IMR-90 (cell line): ENCODE data around the gene IL20. TPM values are rescaled to one million over a fixed set of nuclear protein-coding genes. Genes with fewer than 3 reads are reported as not detected.

Experiments used
- ATAC-seq: fragments of 200-7000 bp; cut with Tn5 transposase; 2 replicates; pipeline ENCODE4 v1.9.1; 2020; ENCODE audit warnings: low read depth, mild to moderate bottlenecking, moderate library complexity
- BruUV-seq: library from RNA; stranded (reverse); fragments of 400-500 nt; replicated peaks from 2 replicates; lab custom pipeline; 2021; lab: Mats Ljungman, UMichigan
- CTCF ChIA-PET: fragments of 300-600 bp; formaldehyde crosslinking; extraction: SDS; loops from one replicate; lab custom pipeline; 2021; ENCODE audit warnings: antibody characterized with exemption; lab: Yijun Ruan, JAX
- POLR2A ChIA-PET: fragments of 300-600 bp; sonication (Branson Sonifier 250); formaldehyde crosslinking; loops from one replicate; lab custom pipeline; 2022; ENCODE audit warnings: antibody characterized with exemption; ENCODE audit not compliant: unreplicated experiment; lab: Charles Lee
- DNase-seq: peaks from one replicate; pipeline ENCODE4 v3.0.0; 2013
- H2AFZ ChIP-seq: replicated peaks from 2 replicates; pipeline ENCODE3; 2013; ENCODE audit warnings: low read length, mild to moderate bottlenecking; ENCODE audit not compliant: poor library complexity
- H2AK5ac ChIP-seq: 2 replicates; pipeline ENCODE4 v1.6.1; 2013; ENCODE audit warnings: low read depth, low read length, inconsistent platforms
- H2AK9ac ChIP-seq: replicated peaks from 2 replicates; pipeline ENCODE3; 2013; ENCODE audit warnings: mild to moderate bottlenecking, low read depth, low read length, moderate library complexity; ENCODE audit not compliant: poor library complexity
- H2BK120ac ChIP-seq: 2 replicates; pipeline ENCODE4 v1.6.1; 2013; ENCODE audit warnings: low read depth, low read length, inconsistent platforms
- H2BK15ac ChIP-seq: 3 replicates; pipeline ENCODE4 v1.6.1; 2013; ENCODE audit warnings: low read depth, low read length, inconsistent platforms
- H2BK20ac ChIP-seq: 2 replicates; pipeline ENCODE4 v1.6.1; 2013; ENCODE audit warnings: low read depth, mild to moderate bottlenecking, inconsistent platforms, low read length, moderate library complexity
- H2BK5ac ChIP-seq: 2 replicates; pipeline ENCODE4 v1.6.1; 2013; ENCODE audit warnings: mild to moderate bottlenecking, low read depth, low read length, inconsistent platforms; ENCODE audit not compliant: poor library complexity, severe bottlenecking
- H3K14ac ChIP-seq: replicated peaks from 2 replicates; pipeline ENCODE4 v1.6.1; 2013; ENCODE audit warnings: low read depth, low read length, inconsistent platforms
- H3K18ac ChIP-seq: 2 replicates; pipeline ENCODE4 v1.6.1; 2013; ENCODE audit warnings: low read depth, low read length, control low read depth
- H3K23ac ChIP-seq: 2 replicates; pipeline ENCODE4 v1.6.1; 2013; ENCODE audit warnings: low read depth, low read length, inconsistent platforms
- H3K27ac ChIP-seq: 2 replicates; pipeline ENCODE4 v1.5.1; 2013; ENCODE audit warnings: mild to moderate bottlenecking, control low read depth, low read length; ENCODE audit not compliant: insufficient read depth
- H3K27me3 ChIP-seq: 2 replicates; pipeline ENCODE4 v1.6.1; 2013; ENCODE audit warnings: low read length; ENCODE audit not compliant: control insufficient read depth, insufficient read depth
- H3K36me3 ChIP-seq: 2 replicates; pipeline ENCODE4 v1.6.1; 2013; ENCODE audit warnings: low read length, mixed read lengths; ENCODE audit not compliant: control insufficient read depth, insufficient read depth
- H3K4ac ChIP-seq: 2 replicates; pipeline ENCODE4 v1.6.1; 2013; ENCODE audit warnings: low read depth, low read length, inconsistent platforms
- H3K4me1 ChIP-seq: 2 replicates; pipeline ENCODE4 v1.6.1; 2013; ENCODE audit warnings: low read length, mixed read lengths; ENCODE audit not compliant: control insufficient read depth, insufficient read depth
- H3K4me2 ChIP-seq: 2 replicates; pipeline ENCODE4 v1.6.1; 2013; ENCODE audit warnings: low read depth, mild to moderate bottlenecking, control low read depth, low read length, moderate library complexity
- H3K4me3 ChIP-seq: 2 replicates; pipeline ENCODE4 v1.5.1; 2013; ENCODE audit warnings: low read depth, mild to moderate bottlenecking, control low read depth, low read length, moderate library complexity; ENCODE audit not compliant: insufficient read depth
- H3K56ac ChIP-seq: 2 replicates; pipeline ENCODE4 v1.6.1; 2013; ENCODE audit warnings: low read length, inconsistent platforms; ENCODE audit not compliant: insufficient read depth; ENCODE audit errors: extremely low read depth
- H3K79me1 ChIP-seq, 2 experiments: 2 replicates each; pipeline ENCODE4 v1.6.1; 2013; ENCODE audit warnings: low read length in 2 of 2, inconsistent platforms in 1 of 2, low read depth in 1 of 2
- H3K9ac ChIP-seq: 2 replicates; pipeline ENCODE4 v1.6.1; 2013; ENCODE audit warnings: low read depth, low read length, control low read depth
- H3K9me1 ChIP-seq: 2 replicates; pipeline ENCODE4 v1.6.1; 2013; ENCODE audit warnings: low read length, inconsistent platforms; ENCODE audit not compliant: insufficient read depth
- H3K9me3 ChIP-seq: 2 replicates; pipeline ENCODE4 v1.6.1; 2013; ENCODE audit warnings: low read length; ENCODE audit not compliant: control insufficient read depth, insufficient read depth
- H4K20me1 ChIP-seq: 2 replicates; pipeline ENCODE4 v1.6.1; 2013; ENCODE audit warnings: low read length, inconsistent platforms; ENCODE audit not compliant: insufficient read depth
- H4K5ac ChIP-seq: 2 replicates; pipeline ENCODE4 v1.6.1; 2013; ENCODE audit warnings: mild to moderate bottlenecking, low read depth, low read length, control low read depth
- H4K8ac ChIP-seq, 2 experiments: 2 replicates each; pipeline ENCODE4 v1.6.1; 2013; ENCODE audit warnings: low read depth in 2 of 2, low read length in 2 of 2, control low read depth in 1 of 2, inconsistent platforms in 1 of 2
- H4K91ac ChIP-seq: 2 replicates; pipeline ENCODE4 v1.6.1; 2013; ENCODE audit warnings: low read depth, low read length, inconsistent platforms; ENCODE audit not compliant: insufficient read depth
- BHLHE40 ChIP-seq: fragments of 150-350 bp; IDR thresholded peaks from 2 replicates; pipeline ENCODE4 v1.6.1; 2016; ENCODE audit warnings: mild to moderate bottlenecking, low read depth, low read length
- CEBPB ChIP-seq: IDR thresholded peaks from 2 replicates; pipeline ENCODE4 v1.6.1; 2012; ENCODE audit warnings: low read depth, low read length, improper control_type of control experiment
- FOS ChIP-seq: fragments of 150-350 bp; IDR thresholded peaks from 2 replicates; pipeline ENCODE4 v1.6.1; 2016; ENCODE audit warnings: low read depth, low read length
- POLR2A ChIP-seq: IDR thresholded peaks from 2 replicates; pipeline ENCODE4 v1.6.1; 2012; ENCODE audit warnings: mild to moderate bottlenecking, low read depth, low read length
- RAD21 ChIP-seq: IDR thresholded peaks from 2 replicates; pipeline ENCODE4 v1.6.1; 2012; ENCODE audit warnings: low read length, improper control_type of control experiment
- RFX5 ChIP-seq: IDR thresholded peaks from 2 replicates; pipeline ENCODE4 v1.8.0; 2012; ENCODE audit warnings: low read depth, mild to moderate bottlenecking, low read length, moderate library complexity
- WGBS, 2 experiments: methylation state at CpG; one replicate each; pipeline versions ENCODE4 v1.1.5 to v1.1.7; 2013; ENCODE audit warnings: missing lambda C conversion rate in 2 of 2; ENCODE audit not compliant: insufficient read length in 1 of 2; ENCODE audit errors: extremely low coverage in 2 of 2; 5-methylcytosine and 5-hydroxymethylcytosine counted together
- dilution Hi-C: fragments of 300-500 bp; cut with HindIII; formaldehyde crosslinking; loops from one replicate; pipeline ENCODE4 v1.14.3; 2018; ENCODE audit warnings: low sequenced_read_pairs; ENCODE audit not compliant: unreplicated experiment
- in situ Hi-C: fragments of 300-500 bp; cut with MboI; formaldehyde crosslinking; loops from 3 replicates; pipeline ENCODE4 v1.14.3; 2019; ENCODE audit warnings: low sequenced_read_pairs, inconsistent platforms, mixed read lengths
- intact Hi-C: fragments of 100-400 bp; cut with micrococcal nuclease; formaldehyde crosslinking; loops from 2 replicates; pipeline ENCODE4 v1.10.0; 2022
- polyA plus RNA-seq, 3 experiments: library from polyadenylated mRNA; depleted of rRNA; stranded (reverse); fragments of >200 nt; gene quantifications; 2 replicates each; pipeline ENCODE4 v1.2.3, GENCODE V29; 2012; ENCODE audit warnings: low replicate concordance in 1 of 3
- total RNA-seq: library from RNA; depleted of rRNA; stranded (reverse); fragments of >200 nt; gene quantifications from 2 replicates; pipeline ENCODE4 v1.2.3, GENCODE V29; 2012

Gene IL20
- total and polyA plus RNA-seq, 2 of the 4 experiments (the other 2 are of a cell fraction), result not detected

DNA sequence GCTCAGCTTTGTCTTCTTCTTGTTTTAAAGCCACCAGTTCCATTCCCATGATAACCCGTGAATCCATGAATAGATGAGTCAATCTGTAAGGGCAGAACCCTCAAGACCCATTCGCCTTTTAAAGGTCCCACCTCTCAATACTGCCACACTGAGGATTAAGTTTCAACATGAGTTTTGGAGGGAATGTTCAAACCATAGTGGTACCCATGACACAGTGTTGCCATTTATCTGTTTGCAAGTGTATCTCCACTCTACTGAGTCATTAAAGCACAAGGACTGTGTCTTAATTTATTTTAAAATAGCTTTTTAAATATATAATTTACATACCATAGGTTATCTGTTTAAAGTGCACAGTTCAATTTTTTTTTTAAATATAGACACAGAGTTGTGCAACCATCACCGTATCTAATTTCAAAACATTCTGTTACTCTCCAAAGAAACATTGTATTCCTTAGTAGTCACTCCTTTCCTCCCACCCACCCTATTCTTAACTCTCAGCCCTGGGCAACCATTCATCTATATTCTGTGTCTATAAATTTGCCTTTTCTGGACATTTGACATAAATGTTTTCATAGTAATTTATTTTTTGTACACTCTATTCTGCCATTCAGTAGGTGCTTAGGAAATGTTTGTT lies 27.0 kb downstream of the IL20 start:
- no TSS peak for BruUV-seq
- Histone ChIP-seq H2BK20ac (peak overlapping the region; percentile 91; the same call in 1 of the 2 replicates), H3K27me3 (no peaks in the 10 kb centered on the region), H4K8ac (peak overlapping the region in 1 of 2 experiments; percentile 48; a peak in 1 of 4 replicates), H3K9me3 (no peaks in the 10 kb centered on the region), H4K20me1 (no peaks in the 10 kb centered on the region), H3K56ac (no peak overlapping the region), H2AFZ (no peak overlapping the region), H2AK9ac (no peak overlapping the region), H3K18ac (peak overlapping the region; percentile 66), H3K9ac (no peak overlapping the region), H3K23ac (0 out of 2 replicates have a peak overlapping the region, but pooled peaks have one; percentile 27), H3K4me2 (peak overlapping the region; percentile 26), H4K5ac (peak overlapping the region; percentile 46; the same call in 1 of the 2 replicates), H3K14ac (peak overlapping the region; percentile 74), H3K27ac (peak overlapping the region; percentile 22; the same call in 1 of the 2 replicates), H2BK120ac (peak overlapping the region; percentile 65), H3K36me3 (no peaks in the 10 kb centered on the region), H3K79me1 (peaks cover 0 to 13% of the 10 kb centered on the region in 2 experiments; a peak in 1 of 4 replicates), H2BK15ac (peak overlapping the region; percentile 73; the same call in 2 of the 3 replicates), H3K9me1 (peaks cover 39% of the 10 kb centered on the region), H4K91ac (no peak overlapping the region), H3K4me1 (peaks cover 36% of the 10 kb centered on the region), H2BK5ac (peak overlapping the region; percentile 59), H3K4ac (peak overlapping the region; percentile 85), H2AK5ac (peak overlapping the region; percentile 20; the same call in 1 of the 2 replicates), H3K4me3 (no peak overlapping the region)
- intact Hi-C loops (no loop called here), in situ Hi-C loops (no loop called here), dilution Hi-C loops (no loop called here)
- WGBS, 2 experiments, result 0% methylated on average over 1 of the region's 3 CpGs; no CpG with 5 or more reads in 1 of the 2 experiments
- peak; percentile 84 for DNase-seq
- peak; percentile 26; the same call in 1 of the 2 replicates for TF ChIP-seq FOS
- TF ChIP-seq POLR2A, result no peak
- peak; percentile 98 for TF ChIP-seq CEBPB
- TF ChIP-seq RFX5, result no peak
- TF ChIP-seq RAD21, result no peak
- TF ChIP-seq BHLHE40, result peak; percentile 21; the same call in 1 of the 2 replicates
- peak; percentile 50 for ATAC-seq
- ChIA-PET POLR2A (interaction anchor here (0.7 kb wide), 1 partner anchor 27 kb away, joined by 14 read pairs; no protein-coding TSS in a partner anchor), CTCF (interaction anchor here (0.6 kb wide), 1 partner anchor 17 kb away, joined by 3 read pairs; no protein-coding TSS in a partner anchor)
